ENCODE data around the gene OR2T29.
"Not testable (repeated sequence)": the region's sequence is repeated elsewhere in the genome, so short reads cannot be mapped to it uniquely, and the experiment has no call there.

Gene OR2T29

DNA sequence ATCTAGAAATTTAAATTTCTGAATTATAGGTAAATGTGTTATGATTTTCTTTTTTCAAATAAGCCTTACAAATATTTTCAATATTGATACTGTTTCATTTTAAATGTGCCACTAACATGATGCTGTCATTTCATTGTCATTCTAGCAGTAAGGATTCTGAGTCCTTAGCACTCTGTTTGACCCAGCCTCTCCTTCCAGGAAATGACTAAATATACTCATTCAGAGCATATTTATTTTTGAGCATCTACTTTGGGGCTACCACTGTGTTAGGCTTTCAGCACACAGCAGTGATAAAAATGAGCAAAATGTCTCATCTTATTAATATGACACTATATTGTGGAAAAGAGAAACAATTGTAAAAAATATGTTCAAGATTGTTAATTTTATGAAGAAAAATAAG lies 52.4 kb downstream of the OR2T29 start:
- not testable (repeated sequence) for DNase-seq (ENCODE audit: low read depth in 2 of 2)

DNA sequence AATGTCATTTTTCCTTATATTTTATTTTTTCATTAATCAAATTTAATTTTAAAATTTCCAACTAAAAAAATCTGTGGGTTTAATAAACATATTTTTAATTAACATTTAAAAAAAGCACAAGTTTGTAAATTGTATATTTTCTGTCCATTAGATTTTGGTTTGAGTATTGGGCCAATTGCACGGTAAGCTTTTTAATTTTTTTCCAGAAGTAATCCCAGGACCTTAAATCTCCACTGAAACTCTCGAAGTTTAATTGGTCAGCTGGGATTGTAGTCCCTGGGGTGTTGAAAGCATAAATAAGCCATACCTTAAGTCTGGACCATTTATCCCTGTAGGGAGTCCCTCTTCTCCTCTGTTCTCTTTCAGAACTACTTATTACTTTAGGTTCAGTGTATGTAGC lies 54.8 kb downstream of the OR2T29 start, which contains the start of gene OR2G6:
OR2G6 (plus strand) TSS at position 301 of the 400 bp plus-strand sequence. CDS start 13,574 bp downstream, outside the sequence.
- DNase-seq (ENCODE audit: low read depth in 2 of 2) = not testable (repeated sequence)
